Stomach (tissue), 9 donors: ENCODE results near the gene MAP1LC3B. TPM values are rescaled to one million over a fixed set of nuclear protein-coding genes. Genes with fewer than 3 reads are reported as not detected.
A peak's percentile ranks its signal among the peaks of the same experiment; 100 is the strongest.

ENCODE experiments used
- DNase-seq, 2 donors: peaks; one replicate each; pipeline versions ENCODE4 v3.0.0 to v3.0.0-alpha.2; 2013 to 2019
- H3K27ac ChIP-seq, 5 donors: fragments of 200-600 bp in 4 of 5; sonication (generic) in 4 of 5; one replicate each; pipeline ENCODE4 v1.5.1; 2013 to 2019; ENCODE audit warnings: mild to moderate bottlenecking in 1 of 5, moderate library complexity in 1 of 5
- H3K27me3 ChIP-seq, 3 donors: fragments of 200-600 bp; sonication (generic); one replicate each; pipeline ENCODE4 v1.5.1; 2017 to 2019; ENCODE audit warnings: mixed run types in 1 of 3
- H3K36me3 ChIP-seq, 4 donors: fragments of 200-600 bp; sonication (generic); 1 replicate in 3 of 4; 2 replicates in 1 of 4; pipeline ENCODE4 v1.5.1; 2016 to 2019
- H3K4me1 ChIP-seq, 4 donors: fragments of 200-600 bp; sonication (generic); one replicate each; pipeline ENCODE4 v1.5.1; 2016 to 2019
- H3K4me3 ChIP-seq, 4 donors: fragments of 200-600 bp; sonication (generic) in 3 of 4; one replicate each; pipeline ENCODE4 v1.5.1; 2016 to 2019; ENCODE audit warnings: mild to moderate bottlenecking in 1 of 4
- H3K9me3 ChIP-seq, 4 donors: fragments of 200-600 bp; sonication (generic); one replicate each; pipeline ENCODE4 v1.5.1; 2016 to 2019
- EP300 ChIP-seq: sonication (generic); formaldehyde crosslinking; IDR thresholded peaks from one replicate; pipeline ENCODE4 v1.6.1; 2017; ENCODE audit warnings: antibody characterized with exemption
- POLR2A ChIP-seq, 4 donors: fragments of 450-650 bp; IDR thresholded peaks; one replicate each; pipeline ENCODE4 v1.6.1; 2016; ENCODE audit warnings: antibody characterized with exemption in 4 of 4, control low read depth in 2 of 4, mild to moderate bottlenecking in 1 of 4, moderate library complexity in 1 of 4
- POLR2AphosphoS5 ChIP-seq, 3 donors: sonication (generic); formaldehyde crosslinking; IDR thresholded peaks; one replicate each; pipeline ENCODE4 v1.6.1; 2016; ENCODE audit warnings: antibody characterized with exemption in 3 of 3
- WGBS, 5 donors: extraction: QIAGEN DNeasy Blood & Tissue Kit in 3 of 5; methylation state at CpG; one replicate each; pipeline versions ENCODE4 v1.1.5 to v1.1.7; 2013 to 2018; 5-methylcytosine and 5-hydroxymethylcytosine counted together
- intact Hi-C: fragments of 100-400 bp; cut with DNase I; formaldehyde crosslinking; loops from one replicate; pipeline ENCODE4 v1.15.1; 2023; ENCODE audit warnings: low total_unique reads
- polyA plus RNA-seq, 3 donors: library from polyadenylated mRNA; stranded (reverse); fragments of 200-250 nt; gene quantifications; one replicate each; pipeline ENCODE4 v1.2.3, GENCODE V29; 2013
- total RNA-seq, 5 donors: library from RNA; depleted of rRNA; stranded (reverse); fragments of >200 nt; gene quantifications; one replicate each; pipeline versions ENCODE4 v1.1.0 to v1.2.3, GENCODE V29; 2014 to 2016
- TF ChIP-seq, protein P1 (sequence below), 7 experiments: fragments of 450-650 bp in 4 of 7; fragments of 200-600 bp in 3 of 7; sonication (generic) in 3 of 7; IDR thresholded peaks; one replicate each; pipeline ENCODE4 v1.5.1; 2016 to 2019; ENCODE audit warnings: antibody characterized with exemption in 7 of 7, control low read depth in 2 of 7, mild to moderate bottlenecking in 1 of 7
- donor health status: healthy with polysubstance abuse.
- donor health status: Bipolar disorder and iron deficiency.
- donor health status: healthy.

The MAP1LC3B gene
- total and polyA plus RNA-seq, 8 donors = 24.6 to 111 (median 50.1) TPM

DNA sequence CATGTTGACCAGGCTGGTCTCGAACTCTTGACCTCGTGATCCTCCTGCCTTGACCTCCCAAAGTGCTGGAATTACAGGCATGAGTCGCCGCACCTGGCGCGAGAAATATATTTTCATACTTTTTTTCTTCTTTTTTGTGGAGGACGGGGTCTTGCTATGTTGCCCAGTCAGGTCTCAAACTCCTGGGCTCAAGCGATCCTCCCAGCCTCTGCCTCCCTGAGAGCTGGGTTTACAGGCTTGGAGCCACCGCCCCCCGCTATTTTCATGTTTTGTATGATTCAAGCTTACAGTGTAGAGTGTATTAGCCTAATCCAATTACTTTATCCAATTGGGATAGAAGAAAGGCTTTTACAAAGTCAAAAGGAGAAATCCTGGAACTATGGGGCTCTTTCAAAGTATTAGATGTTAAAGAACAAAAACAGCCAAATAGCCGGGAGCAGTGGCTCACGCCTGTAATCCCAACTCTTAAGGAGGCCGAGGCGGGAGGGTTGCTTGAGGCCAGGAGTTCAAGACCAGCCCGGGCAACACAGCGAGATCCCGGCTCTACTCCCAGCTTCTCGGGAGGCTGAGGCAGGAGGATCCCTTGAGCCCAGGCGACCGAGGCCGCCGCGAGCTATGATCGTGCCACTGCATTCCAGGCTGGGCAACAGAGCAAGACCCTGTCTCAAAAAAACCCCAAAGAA, 1.4 kb upstream of the MAP1LC3B start:
- no peak for DNase-seq
- TF ChIP-seq, protein P1, sequence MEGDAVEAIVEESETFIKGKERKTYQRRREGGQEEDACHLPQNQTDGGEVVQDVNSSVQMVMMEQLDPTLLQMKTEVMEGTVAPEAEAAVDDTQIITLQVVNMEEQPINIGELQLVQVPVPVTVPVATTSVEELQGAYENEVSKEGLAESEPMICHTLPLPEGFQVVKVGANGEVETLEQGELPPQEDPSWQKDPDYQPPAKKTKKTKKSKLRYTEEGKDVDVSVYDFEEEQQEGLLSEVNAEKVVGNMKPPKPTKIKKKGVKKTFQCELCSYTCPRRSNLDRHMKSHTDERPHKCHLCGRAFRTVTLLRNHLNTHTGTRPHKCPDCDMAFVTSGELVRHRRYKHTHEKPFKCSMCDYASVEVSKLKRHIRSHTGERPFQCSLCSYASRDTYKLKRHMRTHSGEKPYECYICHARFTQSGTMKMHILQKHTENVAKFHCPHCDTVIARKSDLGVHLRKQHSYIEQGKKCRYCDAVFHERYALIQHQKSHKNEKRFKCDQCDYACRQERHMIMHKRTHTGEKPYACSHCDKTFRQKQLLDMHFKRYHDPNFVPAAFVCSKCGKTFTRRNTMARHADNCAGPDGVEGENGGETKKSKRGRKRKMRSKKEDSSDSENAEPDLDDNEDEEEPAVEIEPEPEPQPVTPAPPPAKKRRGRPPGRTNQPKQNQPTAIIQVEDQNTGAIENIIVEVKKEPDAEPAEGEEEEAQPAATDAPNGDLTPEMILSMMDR (IDR thresholded peaks at IDR 0.05) = no peak
- TF ChIP-seq POLR2AphosphoS5 (IDR thresholded peaks at IDR 0.05) (no peak), POLR2A (IDR thresholded peaks at IDR 0.05) (no peak), EP300 (no peak)
- WGBS, 5 donors = 95 to 98% (median 96%) methylated on average over 24 of the region's 24 CpGs
- intact Hi-C loops = no loop called here
- H3K4me1 ChIP-seq = peaks cover 25 to 67% (median 43%) of the 10 kb centered on the region in 4 donors
- H3K27ac ChIP-seq = peak overlapping the region; percentile 96 to 100 (median 99)
- no peaks in the 10 kb centered on the region for H3K9me3 ChIP-seq
- no peaks in the 10 kb centered on the region for H3K27me3 ChIP-seq
- peak overlapping the region in 3 of 4 donors; percentile 72 to 84 (median 77) for H3K4me3 ChIP-seq
- peaks cover 0 to 3% (median 0%) of the 10 kb centered on the region in 4 donors for H3K36me3 ChIP-seq

DNA sequence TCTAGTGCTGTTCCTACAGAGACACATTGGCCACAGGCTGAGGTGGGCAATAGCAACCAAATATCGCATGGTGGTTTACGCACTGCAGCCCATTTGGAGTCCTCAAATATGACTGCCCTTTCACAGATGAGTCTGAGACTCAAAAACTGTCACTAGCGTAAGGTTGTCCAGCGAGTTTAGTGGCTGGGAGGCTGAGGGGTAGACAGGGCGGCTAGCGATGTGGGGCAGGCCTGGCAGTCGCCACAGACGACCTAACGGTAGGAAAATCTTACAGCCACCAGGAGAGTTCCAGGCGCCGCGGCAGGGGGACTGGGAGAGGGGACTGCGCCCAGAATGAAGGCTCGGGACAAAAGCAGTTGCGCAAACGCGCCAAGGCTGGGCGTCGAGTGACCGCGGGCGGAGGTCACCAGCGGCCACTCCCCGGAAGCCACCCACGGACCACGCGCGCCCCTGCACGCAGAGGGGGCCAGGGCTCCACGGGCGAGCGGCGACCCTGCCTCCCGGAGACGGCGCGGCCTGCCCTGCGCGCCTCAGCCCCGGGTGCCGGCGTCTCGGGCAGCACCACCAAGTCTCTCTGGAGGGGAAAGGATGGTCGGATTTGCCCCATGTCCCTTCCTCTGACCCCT, 699 bp upstream of the MAP1LC3B start:
- Histone ChIP-seq H3K36me3 (peaks cover 0 to 3% (median 1%) of the 10 kb centered on the region in 4 donors), H3K4me3 (peak overlapping the region; percentile 72 to 89 (median 80)), H3K9me3 (no peaks in the 10 kb centered on the region), H3K27me3 (no peaks in the 10 kb centered on the region), H3K27ac (peak overlapping the region; percentile 96 to 100 (median 99)), H3K4me1 (peaks cover 25 to 65% (median 47%) of the 10 kb centered on the region in 4 donors)
- DNase-seq = peak in 1 of 2 donors; percentile 58
- intact Hi-C loops = no loop called here
- 2 to 8% (median 6%) methylated on average over 30 to 44 of the region's 44 CpGs for WGBS, 5 donors
- TF ChIP-seq POLR2AphosphoS5 (IDR thresholded peaks at IDR 0.05) (no peak), EP300 (no peak), POLR2A (IDR thresholded peaks at IDR 0.05) (no peak)
- TF ChIP-seq, protein P1 (IDR thresholded peaks at IDR 0.05) = no peak

DNA sequence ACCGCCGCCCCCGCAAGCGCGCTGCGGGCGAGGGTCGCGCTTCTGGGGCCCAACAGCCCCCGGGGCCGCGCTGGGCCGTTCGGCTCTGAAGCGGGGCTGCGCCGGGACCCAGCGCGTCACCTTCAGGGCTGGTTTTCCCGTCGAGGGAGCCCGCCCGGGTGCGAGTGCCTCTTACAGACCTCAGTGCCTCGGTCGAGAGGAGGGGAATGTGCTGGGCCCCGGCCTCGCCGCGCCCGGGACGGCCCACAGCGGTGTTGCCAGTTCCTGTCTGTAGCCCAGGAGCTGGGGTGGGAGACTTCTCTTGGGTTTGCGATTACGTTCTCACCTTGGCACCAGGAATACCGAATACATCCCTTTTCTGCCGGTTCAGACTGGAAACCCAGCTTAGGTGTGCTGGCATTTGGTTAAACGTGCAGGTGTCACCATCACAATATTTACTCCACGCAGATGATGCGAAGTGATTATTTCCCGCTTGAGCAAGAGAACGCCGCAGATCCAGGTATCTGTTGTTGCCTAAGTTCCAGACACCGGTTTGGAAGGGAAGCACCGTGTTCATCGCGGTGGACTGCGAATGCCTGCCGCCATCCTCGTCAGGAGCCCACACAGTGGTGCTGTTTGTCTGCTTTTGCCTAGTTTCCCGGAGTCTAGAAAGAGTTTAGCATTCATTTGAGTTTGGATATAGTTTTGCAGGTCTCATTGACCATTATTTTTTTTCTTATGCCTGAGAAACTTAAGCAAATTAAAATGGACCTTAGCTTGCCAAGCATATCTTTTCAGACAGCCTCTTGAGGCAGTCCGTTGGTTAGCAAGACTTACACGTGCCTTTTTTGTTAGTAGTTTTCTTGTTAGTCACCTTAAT, 914 bp downstream of the MAP1LC3B start:
- H3K27ac ChIP-seq = peak overlapping the region; percentile 92 to 100 (median 99)
- no peaks in the 10 kb centered on the region for H3K27me3 ChIP-seq
- H3K9me3 ChIP-seq = no peaks in the 10 kb centered on the region
- peaks cover 14 to 62% (median 39%) of the 10 kb centered on the region in 4 donors for H3K4me1 ChIP-seq
- WGBS, 5 donors = 0 to 2% (median 1%) methylated on average over 30 to 53 of the region's 53 CpGs
- peak; percentile 53 to 76 for DNase-seq
- TF ChIP-seq POLR2AphosphoS5 (IDR thresholded peaks at IDR 0.05) = no peak
- no peak for TF ChIP-seq EP300
- TF ChIP-seq POLR2A (IDR thresholded peaks at IDR 0.05) = no peak
- TF ChIP-seq, protein P1 (IDR thresholded peaks at IDR 0.05) = no peak
- intact Hi-C loops = no loop called here
- H3K4me3 ChIP-seq = peak overlapping the region; percentile 72 to 89 (median 80)
- H3K36me3 ChIP-seq = peaks cover 0 to 10% (median 1%) of the 10 kb centered on the region in 4 donors

DNA sequence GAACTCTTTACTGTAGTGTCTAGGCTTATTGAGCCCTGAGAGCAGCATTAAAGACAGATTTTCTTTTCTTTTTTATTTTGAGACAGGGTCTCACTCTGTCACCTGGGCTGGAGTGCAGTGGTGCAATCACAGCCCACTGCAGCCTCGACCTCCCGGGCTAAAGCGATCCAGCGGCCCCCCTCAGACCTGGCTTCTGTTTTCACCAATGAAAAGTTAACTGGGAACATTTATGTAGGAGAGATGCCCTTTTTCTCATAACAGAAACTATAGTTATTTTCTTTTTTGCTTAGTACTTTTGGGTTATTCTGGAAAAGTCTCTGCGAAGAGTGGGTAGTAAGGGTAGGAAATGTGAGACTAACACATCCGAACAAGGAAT, 1.5 kb downstream of the MAP1LC3B start:
- Histone ChIP-seq H3K4me3 (peak overlapping the region; percentile 72 to 89 (median 80)), H3K36me3 (peaks cover under 1 to 15% (median 4%) of the 10 kb centered on the region in 4 donors), H3K4me1 (peaks cover 13 to 63% (median 39%) of the 10 kb centered on the region in 4 donors), H3K27ac (peak overlapping the region in 4 of 5 donors; percentile 98 to 100 (median 99)), H3K27me3 (no peaks in the 10 kb centered on the region), H3K9me3 (no peaks in the 10 kb centered on the region)
- no peak for DNase-seq
- intact Hi-C loops = no loop called here
- 78 to 86% (median 84%) methylated on average over 6 of the region's 6 CpGs for WGBS, 5 donors
- TF ChIP-seq EP300 (no peak), POLR2A (IDR thresholded peaks at IDR 0.05) (no peak), POLR2AphosphoS5 (IDR thresholded peaks at IDR 0.05) (no peak)
- TF ChIP-seq, protein P1 (IDR thresholded peaks at IDR 0.05) = no peak
